Tibial artery (tissue), 4 donors: ENCODE measurements around the gene KCP.

ENCODE experiments used
- DNase-seq, 2 donors: peaks; one replicate each; pipeline ENCODE4 v3.0.0-alpha.2; 2019
- H3K27ac ChIP-seq, 2 donors: fragments of 200-600 bp; sonication (generic) in 1 of 2; 1 replicate in 1 of 2; 2 replicates in 1 of 2; pipeline ENCODE4 v1.5.1; 2018 to 2019; ENCODE audit warnings: mild to moderate bottlenecking in 1 of 2
- H3K27me3 ChIP-seq, 2 donors: fragments of 200-600 bp; sonication (generic) in 1 of 2; one replicate each; pipeline versions ENCODE4 v1.5.1 to v1.6.0; 2016 to 2019
- H3K36me3 ChIP-seq, 3 donors: fragments of 200-600 bp; sonication (generic) in 2 of 3; one replicate each; pipeline ENCODE4 v1.5.1; 2016 to 2019; ENCODE audit warnings: mild to moderate bottlenecking in 2 of 3
- H3K4me1 ChIP-seq, 4 donors: fragments of 200-600 bp; sonication (generic) in 2 of 4; 1 replicate in 3 of 4; 2 replicates in 1 of 4; pipeline ENCODE4 v1.5.1; 2016 to 2019
- H3K4me3 ChIP-seq, 2 donors: fragments of 200-600 bp; sonication (generic) in 1 of 2; 1 replicate in 1 of 2; 2 replicates in 1 of 2; pipeline ENCODE4 v1.5.1; 2018 to 2019; ENCODE audit warnings: mild to moderate bottlenecking in 2 of 2
- H3K9me3 ChIP-seq, 3 donors: fragments of 200-600 bp; sonication (generic) in 1 of 3; one replicate each; pipeline ENCODE4 v1.5.1; 2016 to 2019
- intact Hi-C: fragments of 100-400 bp; cut with DNase I; formaldehyde crosslinking; loops from one replicate; pipeline ENCODE4 v1.15.0; 2023; ENCODE audit warnings: low total_unique reads
- TF ChIP-seq, protein P1 (sequence below), 2 experiments: fragments of 200-600 bp in 1 of 2; fragments of 450-650 bp in 1 of 2; IDR thresholded peaks; one replicate each; pipeline ENCODE4 v1.5.1; 2017 to 2019; ENCODE audit warnings: antibody characterized with exemption in 2 of 2, mild to moderate bottlenecking in 1 of 2, moderate library complexity in 1 of 2

Gene KCP

GRCh38 chr7:128885370-128886187 lies 24.9 kb downstream of the KCP start:
- intact Hi-C loops = no loop called here
- DNase-seq = no peak

DNA sequence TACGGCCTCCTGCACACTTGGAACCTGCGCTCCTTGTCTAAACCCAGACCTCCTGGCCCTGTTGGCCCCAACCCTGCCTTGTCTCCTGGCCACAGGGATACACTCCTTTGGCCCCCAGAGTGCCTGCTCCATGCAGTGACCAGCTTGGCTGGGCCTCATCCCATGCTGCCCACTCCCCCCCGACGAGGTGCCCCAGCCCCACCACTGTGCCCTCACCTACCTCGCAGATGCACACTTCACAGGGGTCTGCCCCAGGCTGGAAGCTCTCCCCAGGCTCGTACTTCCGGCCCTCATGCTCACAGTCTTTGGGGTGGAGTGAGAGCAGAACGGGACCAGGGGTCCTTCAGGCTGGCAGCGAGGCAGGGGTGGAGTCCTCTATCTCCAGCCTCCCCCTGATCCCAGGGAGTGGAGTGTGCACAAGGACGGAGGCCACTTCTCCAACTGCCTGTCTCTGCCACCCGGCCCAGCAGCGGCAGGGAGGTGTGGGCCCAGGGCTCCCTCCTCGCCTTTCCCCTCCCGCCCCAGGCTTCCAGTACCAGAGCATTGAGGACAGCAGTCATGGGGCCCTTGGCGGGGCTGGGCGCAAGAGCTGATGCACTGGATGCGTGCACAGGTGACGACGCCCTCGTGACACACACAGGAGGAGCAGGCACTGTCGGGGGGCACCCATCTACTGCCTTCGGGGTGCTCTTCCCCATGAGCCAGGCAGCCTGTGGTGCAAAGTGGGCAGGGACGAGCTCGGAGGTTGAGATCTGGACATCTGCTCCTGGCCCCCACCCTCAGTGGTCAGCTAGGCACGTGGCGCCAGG lies 25.7 kb downstream of the KCP start:
- intact Hi-C loops = loop anchor here (5.0 kb wide), 2 partner anchors 272 to 412 kb away; no protein-coding TSS in a partner anchor
- Histone ChIP-seq H3K4me3 (no peak overlapping the region), H3K27ac (no peak overlapping the region), H3K9me3 (no peaks in the 10 kb centered on the region), H3K27me3 (peaks cover 0 to 38% of the 10 kb centered on the region in 2 donors), H3K36me3 (no peaks in the 10 kb centered on the region), H3K4me1 (no peaks in the 10 kb centered on the region)
- TF ChIP-seq, protein P1, sequence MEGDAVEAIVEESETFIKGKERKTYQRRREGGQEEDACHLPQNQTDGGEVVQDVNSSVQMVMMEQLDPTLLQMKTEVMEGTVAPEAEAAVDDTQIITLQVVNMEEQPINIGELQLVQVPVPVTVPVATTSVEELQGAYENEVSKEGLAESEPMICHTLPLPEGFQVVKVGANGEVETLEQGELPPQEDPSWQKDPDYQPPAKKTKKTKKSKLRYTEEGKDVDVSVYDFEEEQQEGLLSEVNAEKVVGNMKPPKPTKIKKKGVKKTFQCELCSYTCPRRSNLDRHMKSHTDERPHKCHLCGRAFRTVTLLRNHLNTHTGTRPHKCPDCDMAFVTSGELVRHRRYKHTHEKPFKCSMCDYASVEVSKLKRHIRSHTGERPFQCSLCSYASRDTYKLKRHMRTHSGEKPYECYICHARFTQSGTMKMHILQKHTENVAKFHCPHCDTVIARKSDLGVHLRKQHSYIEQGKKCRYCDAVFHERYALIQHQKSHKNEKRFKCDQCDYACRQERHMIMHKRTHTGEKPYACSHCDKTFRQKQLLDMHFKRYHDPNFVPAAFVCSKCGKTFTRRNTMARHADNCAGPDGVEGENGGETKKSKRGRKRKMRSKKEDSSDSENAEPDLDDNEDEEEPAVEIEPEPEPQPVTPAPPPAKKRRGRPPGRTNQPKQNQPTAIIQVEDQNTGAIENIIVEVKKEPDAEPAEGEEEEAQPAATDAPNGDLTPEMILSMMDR (IDR thresholded peaks at IDR 0.05) = no peak
- no peak for DNase-seq

More at GRCh38 chr7:128885370-128886187, 24.9 kb downstream of the KCP start:
- no peaks in the 10 kb centered on the region for H3K9me3 ChIP-seq
- H3K27me3 ChIP-seq = peaks cover 0 to 45% of the 10 kb centered on the region in 2 donors
- no peaks in the 10 kb centered on the region for H3K36me3 ChIP-seq
- no peak overlapping the region for H3K27ac ChIP-seq
- TF ChIP-seq, protein P1 (IDR thresholded peaks at IDR 0.05) = no peak
- no peak overlapping the region for H3K4me3 ChIP-seq
- no peaks in the 10 kb centered on the region for H3K4me1 ChIP-seq

GRCh38 chr7:128883622-128884448 lies 26.7 kb downstream of the KCP start:
- intact Hi-C loops = loop anchor here (5.0 kb wide), 2 partner anchors 272 to 412 kb away; no protein-coding TSS in a partner anchor
- no peak overlapping the region for H3K27ac ChIP-seq

DNA sequence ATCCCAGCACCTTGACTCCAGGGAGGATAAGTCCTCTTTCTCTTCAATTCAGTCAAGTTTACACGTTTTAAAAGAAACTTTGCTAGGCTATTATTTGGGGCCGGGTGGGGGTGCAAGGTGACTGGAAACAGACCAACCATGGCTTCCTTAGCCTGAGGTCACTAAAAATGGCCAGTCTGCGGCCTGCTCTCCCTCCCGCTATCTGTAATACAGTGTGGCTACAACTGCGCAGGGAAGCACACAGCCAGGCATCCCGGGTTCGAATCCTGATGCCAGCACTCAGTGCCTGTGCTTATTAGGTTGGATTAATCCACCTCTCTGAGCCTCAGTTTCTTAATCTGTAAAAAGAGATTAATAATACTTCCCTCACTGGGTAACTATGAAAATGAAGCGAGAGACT lies 28.4 kb downstream of the KCP start:
- Histone ChIP-seq H3K4me1 (no peaks in the 10 kb centered on the region), H3K27ac (no peak overlapping the region), H3K4me3 (no peak overlapping the region), H3K9me3 (no peaks in the 10 kb centered on the region), H3K27me3 (peaks cover 0 to 27% of the 10 kb centered on the region in 2 donors), H3K36me3 (no peaks in the 10 kb centered on the region)
- intact Hi-C loops = loop anchor here (5.0 kb wide), 2 partner anchors 270 to 410 kb away; no protein-coding TSS in a partner anchor
- DNase-seq = no peak
- TF ChIP-seq, protein P1 (IDR thresholded peaks at IDR 0.05) = no peak

More at GRCh38 chr7:128883622-128884448, 26.7 kb downstream of the KCP start:
- no peaks in the 10 kb centered on the region for H3K4me1 ChIP-seq
- peaks cover 0 to 33% of the 10 kb centered on the region in 2 donors for H3K27me3 ChIP-seq
- H3K36me3 ChIP-seq = no peaks in the 10 kb centered on the region
- no peak overlapping the region for H3K4me3 ChIP-seq
- H3K9me3 ChIP-seq = no peaks in the 10 kb centered on the region
- TF ChIP-seq, protein P1 (IDR thresholded peaks at IDR 0.05) = peak; percentile 88 to 90
- peak; percentile 81 to 82 for DNase-seq
